Adrenal gland (tissue), 5 donors: ENCODE data around the gene CBX8.

Experiments used
- CTCF ChIP-seq, 6 experiments: fragments of 450-650 bp in 4 of 6; fragments of 200-600 bp in 2 of 6; sonication (generic) in 1 of 6; IDR thresholded peaks; 1 replicate in 5 of 6; 2 replicates in 1 of 6; pipeline versions ENCODE4 v1.5.1 to v1.8.0; 2016 to 2021; ENCODE audit warnings: antibody characterized with exemption in 6 of 6, mild to moderate bottlenecking in 2 of 6, moderate library complexity in 1 of 6
- POLR2A ChIP-seq, 2 donors: fragments of 450-650 bp; IDR thresholded peaks; one replicate each; pipeline ENCODE4 v1.6.1; 2017; ENCODE audit warnings: antibody characterized with exemption in 2 of 2, mild to moderate bottlenecking in 2 of 2, moderate library complexity in 1 of 2
- donor health status: DM: no; HTN: no; CAD: no.

- TF ChIP-seq CTCF (IDR thresholded peaks at IDR 0.05) (no peak), POLR2A (IDR thresholded peaks at IDR 0.05) (no peak)
Measured at GRCh38 chr17:79793924-79794304, 3.0 kb downstream of the CBX8 start.
